Measurements from ENCODE around the gene ARHGAP21.

The ARHGAP21 gene

GRCh38 chr10:24575481-24576002 is 148.1 kb downstream of the ARHGAP21 start:
- TF ChIP-seq CTCF (IDR thresholded peaks at IDR 0.05): no peak

GRCh38 chr10:24574578-24575155 is 149.0 kb downstream of the ARHGAP21 start:
- no peak for TF ChIP-seq CTCF (IDR thresholded peaks at IDR 0.05)

GRCh38 chr10:24574161-24574560 is 149.5 kb downstream of the ARHGAP21 start:
- no peak for TF ChIP-seq CTCF (IDR thresholded peaks at IDR 0.05)

- TF ChIP-seq CTCF (IDR thresholded peaks at IDR 0.05): no peak
These were observed 151.7 kb downstream of the ARHGAP21 start for GRCh38 chr10:24571870-24572450.

GRCh38 chr10:24570658-24571426 is 152.8 kb downstream of the ARHGAP21 start:
- TF ChIP-seq CTCF (IDR thresholded peaks at IDR 0.05): no peak

- TF ChIP-seq CTCF (IDR thresholded peaks at IDR 0.05): no peak
These were observed 153.6 kb downstream of the ARHGAP21 start for GRCh38 chr10:24569828-24570657.

GRCh38 chr10:24569330-24569796 is 154.3 kb downstream of the ARHGAP21 start:
- no peak for TF ChIP-seq CTCF (IDR thresholded peaks at IDR 0.05)
